Liver (tissue), 9 donors: Measurements from ENCODE around the gene COQ8B. TPM values are rescaled to one million over a fixed set of nuclear protein-coding genes. Genes with fewer than 3 reads are reported as not detected.

Experiments used
- DNase-seq: peaks from one replicate; pipeline ENCODE4 v3.0.0-alpha.2; 2017; ENCODE audit warnings: low spot score
- H3K27ac ChIP-seq, 2 donors: one replicate each; pipeline ENCODE4 v1.7.0; 2013; ENCODE audit warnings: inconsistent platforms in 2 of 2, low read length in 2 of 2, control low read depth in 1 of 2, low read depth in 1 of 2, mild to moderate bottlenecking in 1 of 2
- H3K27me3 ChIP-seq, 4 donors: one replicate each; pipeline versions ENCODE4 v1.6.1 to v1.7.0; 2013; ENCODE audit warnings: low read length in 3 of 4, inconsistent platforms in 1 of 4, mild to moderate bottlenecking in 1 of 4, moderate library complexity in 1 of 4; ENCODE audit not compliant: control insufficient read depth in 4 of 4, insufficient read depth in 4 of 4
- H3K36me3 ChIP-seq, 4 donors: one replicate each; pipeline versions ENCODE4 v1.6.1 to v1.7.0; 2013; ENCODE audit warnings: low read length in 3 of 4, mild to moderate bottlenecking in 3 of 4, low read depth in 1 of 4, moderate library complexity in 1 of 4; ENCODE audit not compliant: control insufficient read depth in 4 of 4, insufficient read depth in 3 of 4
- H3K4me1 ChIP-seq, 4 donors: one replicate each; pipeline versions ENCODE4 v1.6.1 to v1.7.0; 2013; ENCODE audit warnings: low read length in 3 of 4, mild to moderate bottlenecking in 3 of 4, moderate library complexity in 1 of 4; ENCODE audit not compliant: control insufficient read depth in 4 of 4, insufficient read depth in 4 of 4
- H3K4me3 ChIP-seq, 3 donors: one replicate each; pipeline versions ENCODE4 v1.6.1 to v1.7.0; 2013; ENCODE audit warnings: low read length in 3 of 3, control low read depth in 1 of 3, low read depth in 1 of 3, mild to moderate bottlenecking in 1 of 3
- H3K9ac ChIP-seq, 2 donors: one replicate each; pipeline ENCODE4 v1.7.0; 2013; ENCODE audit warnings: low read length in 2 of 2, mild to moderate bottlenecking in 2 of 2, moderate library complexity in 2 of 2, control low read depth in 1 of 2, low read depth in 1 of 2
- H3K9me3 ChIP-seq, 4 donors: one replicate each; pipeline versions ENCODE4 v1.6.1 to v1.7.0; 2013; ENCODE audit warnings: low read length in 3 of 4; ENCODE audit not compliant: control insufficient read depth in 4 of 4
- ATF3 ChIP-seq: IDR thresholded peaks from 2 replicates; pipeline ENCODE4 v1.6.1; 2016; ENCODE audit warnings: antibody characterized with exemption
- CTCF ChIP-seq: fragments of 150-350 bp; IDR thresholded peaks from 2 replicates; pipeline ENCODE4 v1.5.1; 2017; ENCODE audit warnings: improper control_type of control experiment, low read depth, low read length; ENCODE audit not compliant: missing input control
- EGR1 ChIP-seq, 2 donors: IDR thresholded peaks; 2 replicates each; pipeline ENCODE4 v1.6.1; 2016 to 2018; ENCODE audit warnings: antibody characterized with exemption in 2 of 2, low read depth in 2 of 2
- FOXA1 ChIP-seq: IDR thresholded peaks from 2 replicates; pipeline ENCODE4 v1.6.1; 2016; ENCODE audit warnings: antibody characterized with exemption
- FOXA2 ChIP-seq: IDR thresholded peaks from 2 replicates; pipeline ENCODE4 v1.6.1; 2016; ENCODE audit warnings: antibody characterized with exemption
- GABPA ChIP-seq, 2 donors: IDR thresholded peaks in 1 of 2; conservative IDR thresholded peaks in 1 of 2; 2 replicates each; pipeline ENCODE4 v1.6.1; 2016; ENCODE audit warnings: antibody characterized with exemption in 2 of 2, mild to moderate bottlenecking in 1 of 2, moderate library complexity in 1 of 2
- HNF4A ChIP-seq, 2 donors: conservative IDR thresholded peaks; 2 replicates each; pipeline ENCODE4 v1.6.1; 2016; ENCODE audit warnings: antibody characterized with exemption in 2 of 2, mild to moderate bottlenecking in 2 of 2
- HNF4G ChIP-seq: IDR thresholded peaks from 2 replicates; pipeline ENCODE4 v1.6.1; 2016; ENCODE audit warnings: antibody characterized with exemption
- JUND ChIP-seq, 2 donors: IDR thresholded peaks; 2 replicates each; pipeline ENCODE4 v1.6.1; 2016; ENCODE audit warnings: antibody characterized with exemption in 2 of 2
- MAX ChIP-seq: IDR thresholded peaks from 2 replicates; pipeline ENCODE4 v1.6.1; 2016; ENCODE audit warnings: antibody characterized with exemption
- NR2F2 ChIP-seq: IDR thresholded peaks from 2 replicates; pipeline ENCODE4 v1.6.1; 2016; ENCODE audit warnings: antibody characterized with exemption
- RAD21 ChIP-seq, 2 donors: IDR thresholded peaks; 2 replicates each; pipeline ENCODE4 v1.6.1; 2016; ENCODE audit warnings: antibody characterized with exemption in 2 of 2, mild to moderate bottlenecking in 2 of 2
- REST ChIP-seq: IDR thresholded peaks from 2 replicates; pipeline ENCODE4 v1.6.1; 2016; ENCODE audit warnings: antibody characterized with exemption, mild to moderate bottlenecking
- RXRA ChIP-seq, 2 donors: IDR thresholded peaks; 2 replicates each; pipeline ENCODE4 v1.6.1; 2017 to 2018; ENCODE audit warnings: antibody characterized with exemption in 2 of 2, mild to moderate bottlenecking in 1 of 2
- SP1 ChIP-seq: IDR thresholded peaks from 2 replicates; pipeline ENCODE4 v1.6.1; 2018; ENCODE audit warnings: antibody characterized with exemption, mild to moderate bottlenecking
- TAF1 ChIP-seq: conservative IDR thresholded peaks from 2 replicates; pipeline ENCODE4 v1.6.1; 2016; ENCODE audit warnings: antibody characterized with exemption, mild to moderate bottlenecking
- YY1 ChIP-seq: IDR thresholded peaks from 2 replicates; pipeline ENCODE4 v1.6.1; 2016; ENCODE audit warnings: antibody characterized with exemption, mild to moderate bottlenecking
- ZBTB33 ChIP-seq: IDR thresholded peaks from 2 replicates; pipeline ENCODE4 v1.6.1; 2016; ENCODE audit warnings: antibody characterized with exemption
- WGBS: extraction: QIAGEN DNeasy Blood & Tissue Kit; methylation state at CpG from one replicate; pipeline ENCODE4 v1.1.7; 2013; 5-methylcytosine and 5-hydroxymethylcytosine counted together
- polyA plus RNA-seq, 2 donors: library from polyadenylated mRNA; stranded (reverse) in 1 of 2; unstranded in 1 of 2; fragments of 200-250 nt in 1 of 2; fragments of >200 nt in 1 of 2; fragmentation: Nextera tagmentation in 1 of 2; extraction: Ambion mirVana in 1 of 2; gene quantifications; one replicate each; pipeline versions ENCODE4 v1.2.1 to v1.2.3, GENCODE V29; 2013 to 2015
- total RNA-seq, 2 donors: library from RNA; depleted of rRNA; stranded (reverse); fragments of >200 nt; gene quantifications; one replicate each; pipeline ENCODE4 v1.2.3, GENCODE V29; 2014
- donor health status: healthy.
- donor health status: healthy.
- donor health status: healthy.
- donor health status: healthy.
- donor health status: healthy.

COQ8B gene
- total and polyA plus RNA-seq, 4 donors = 6.4 to 30.6 (median 19.9) TPM

GRCh38 chr19:40747536-40747935, 30.9 kb upstream of the COQ8B start:
- Histone ChIP-seq H3K27ac (no peak overlapping the region), H3K9me3 (no peaks in the 10 kb centered on the region), H3K27me3 (no peaks in the 10 kb centered on the region), H3K4me1 (peaks cover 3 to 18% (median 13%) of the 10 kb centered on the region in 4 donors), H3K36me3 (no peaks in the 10 kb centered on the region), H3K4me3 (no peak overlapping the region), H3K9ac (no peak overlapping the region)
- WGBS = 98% methylated on average over 7 of the region's 7 CpGs
- no peak for DNase-seq
- TF ChIP-seq HNF4G (no peak), CTCF (no peak), RAD21 (IDR thresholded peaks at IDR 0.05) (no peak), RXRA (IDR thresholded peaks at IDR 0.05) (no peak), ZBTB33 (no peak), YY1 (no peak), NR2F2 (no peak), MAX (no peak), HNF4A (conservative IDR thresholded peaks at IDR 0.05) (no peak), GABPA (IDR thresholded peaks at IDR 0.05 in 1 of 2, conservative IDR thresholded peaks at IDR 0.05 in 1 of 2) (no peak), SP1 (no peak), REST (no peak), EGR1 (IDR thresholded peaks at IDR 0.05; ENCODE audit: low read depth in 2 of 2) (no peak)

GRCh38 chr19:40745402-40745780, 28.7 kb upstream of the COQ8B start:
- Histone ChIP-seq H3K9ac (no peak overlapping the region), H3K9me3 (no peaks in the 10 kb centered on the region), H3K27ac (no peak overlapping the region), H3K4me3 (no peak overlapping the region), H3K36me3 (peaks cover 0 to 3% (median 0%) of the 10 kb centered on the region in 4 donors), H3K27me3 (no peaks in the 10 kb centered on the region), H3K4me1 (peaks cover 3 to 17% (median 12%) of the 10 kb centered on the region in 4 donors)
- no peak for DNase-seq
- WGBS = 79% methylated on average over 7 of the region's 7 CpGs
- TF ChIP-seq FOXA1 (no peak), ATF3 (no peak), HNF4A (conservative IDR thresholded peaks at IDR 0.05) (no peak), HNF4G (no peak), SP1 (no peak), JUND (IDR thresholded peaks at IDR 0.05) (no peak), NR2F2 (no peak), GABPA (IDR thresholded peaks at IDR 0.05 in 1 of 2, conservative IDR thresholded peaks at IDR 0.05 in 1 of 2) (no peak), ZBTB33 (no peak), FOXA2 (no peak), TAF1 (no peak), CTCF (no peak), EGR1 (IDR thresholded peaks at IDR 0.05; ENCODE audit: low read depth in 2 of 2) (no peak), RXRA (IDR thresholded peaks at IDR 0.05) (no peak), RAD21 (IDR thresholded peaks at IDR 0.05) (no peak)
